Transverse colon (tissue), 4 donors: ENCODE measurements around the gene ACBD5. TPM values are rescaled to one million over a fixed set of nuclear protein-coding genes. Genes with fewer than 3 reads are reported as not detected.

Experiments
- DNase-seq: peaks from one replicate; pipeline ENCODE4 v3.0.0-alpha.2; 2019
- H3K27ac ChIP-seq, 4 donors: fragments of 200-600 bp; sonication (generic); 2 replicates each; pipeline ENCODE4 v1.5.1; 2016 to 2018; ENCODE audit warnings: inconsistent platforms in 4 of 4
- H3K27me3 ChIP-seq: fragments of 200-600 bp; sonication (generic); 2 replicates; pipeline ENCODE4 v1.5.1; 2017; ENCODE audit warnings: inconsistent platforms
- H3K36me3 ChIP-seq, 4 donors: fragments of 200-600 bp; sonication (generic); 2 replicates each; pipeline ENCODE4 v1.5.1; 2017 to 2019; ENCODE audit warnings: inconsistent platforms in 4 of 4
- H3K4me1 ChIP-seq, 4 donors: fragments of 200-600 bp; sonication (generic); 2 replicates each; pipeline ENCODE4 v1.5.1; 2017 to 2020; ENCODE audit warnings: inconsistent platforms in 4 of 4
- H3K4me3 ChIP-seq, 4 donors: fragments of 200-600 bp; sonication (generic); 1 replicate in 1 of 4; 2 replicates in 3 of 4; pipeline versions ENCODE4 v1.5.1 to v1.6.1; 2017 to 2019; ENCODE audit warnings: inconsistent platforms in 4 of 4
- H3K9me3 ChIP-seq, 2 donors: fragments of 200-600 bp; sonication (generic); 2 replicates each; pipeline ENCODE4 v1.5.1; 2017 to 2019; ENCODE audit warnings: inconsistent platforms in 2 of 2
- EP300 ChIP-seq: sonication (generic); formaldehyde crosslinking; IDR thresholded peaks from one replicate; pipeline ENCODE4 v1.6.1; 2017; ENCODE audit warnings: antibody characterized with exemption, low read depth
- POLR2A ChIP-seq: fragments of 450-650 bp; IDR thresholded peaks from one replicate; pipeline ENCODE4 v1.6.1; 2016; ENCODE audit warnings: antibody characterized with exemption, mild to moderate bottlenecking, moderate library complexity
- POLR2AphosphoS5 ChIP-seq, 3 donors: sonication (generic); formaldehyde crosslinking; IDR thresholded peaks; one replicate each; pipeline ENCODE4 v1.6.1; 2016; ENCODE audit warnings: antibody characterized with exemption in 3 of 3
- WGBS, 2 donors: methylation state at CpG; one replicate each; pipeline ENCODE4 v1.1.5; 2018; ENCODE audit warnings: low coverage in 1 of 2; 5-methylcytosine and 5-hydroxymethylcytosine counted together
- in situ Hi-C, 4 donors: fragments of 200-750 bp; cut with MboI; loops; one replicate each; pipeline versions ENCODE4 v1.15.0 to v1.15.1; 2017; ENCODE audit warnings: low sequenced_read_pairs in 3 of 4, low pct_ligation_motif_present in 1 of 4, low pct_unique_long_range_greater_than_20kb in 1 of 4
- intact Hi-C: fragments of 100-400 bp; cut with DNase I; formaldehyde crosslinking; loops from one replicate; pipeline ENCODE4 v1.15.1; 2023; ENCODE audit warnings: low total_unique reads
- small RNA-seq, 4 donors: library from RNA; depleted of rRNA; stranded (forward); fragments of <200 nt; gene quantifications; one replicate each; pipeline ENCODE3, GENCODE V24; 2016
- total RNA-seq, 4 donors: library from RNA; depleted of rRNA; stranded (reverse); fragments of >200 nt; gene quantifications; one replicate each; pipeline ENCODE4 v1.1.0, GENCODE V29; 2016
- TF ChIP-seq, protein P1 (sequence below), 5 experiments: fragments of 200-600 bp in 3 of 5; fragments of 450-650 bp in 2 of 5; sonication (generic) in 3 of 5; IDR thresholded peaks; 1 replicate in 2 of 5; 2 replicates in 3 of 5; pipeline ENCODE4 v1.5.1; 2016 to 2017; ENCODE audit warnings: antibody characterized with exemption in 5 of 5, inconsistent platforms in 3 of 5, mild to moderate bottlenecking in 2 of 5, moderate library complexity in 1 of 5

The ACBD5 gene
- total RNA-seq, 4 donors from 2014 or later, result 8.2 to 42.6 (median 32.8) TPM

DNA sequence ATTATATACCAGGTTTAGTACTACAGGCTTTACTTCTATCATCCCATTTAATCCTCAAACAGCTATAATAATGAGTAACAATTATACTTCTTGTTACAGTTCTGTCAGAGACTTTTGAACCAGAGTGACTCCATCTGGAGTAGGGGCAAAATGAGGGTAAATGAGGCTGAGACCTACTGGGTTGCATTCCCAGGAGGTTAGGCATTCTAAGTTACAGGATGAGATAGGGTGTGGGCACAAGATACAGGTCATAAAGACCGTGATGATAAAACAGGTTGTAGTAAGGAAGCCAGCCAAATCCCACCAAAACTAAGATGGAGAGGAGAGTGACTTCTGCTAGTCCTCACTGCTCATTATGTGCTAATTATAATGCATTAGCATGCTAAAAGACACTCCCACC, 90.3 kb downstream of the ACBD5 start:
- H3K27me3 ChIP-seq, result no peaks in the 10 kb centered on the region
- TF ChIP-seq POLR2A (no peak), POLR2AphosphoS5 (IDR thresholded peaks at IDR 0.05) (no peak), EP300 (no peak)
- 86% methylated on average over 1 of the region's 1 CpG; no CpG with 5 or more reads in 1 of the 2 donors for WGBS, 2 donors
- no peak overlapping the region for H3K27ac ChIP-seq
- in situ Hi-C loops, result no loop called here
- H3K4me3 ChIP-seq, result no peak overlapping the region
- DNase-seq, result no peak
- H3K4me1 ChIP-seq, result peaks cover 10 to 26% (median 14%) of the 10 kb centered on the region in 4 donors
- H3K9me3 ChIP-seq, result no peaks in the 10 kb centered on the region
- intact Hi-C loops, result no loop called here
- peaks cover 0 to 28% (median 10%) of the 10 kb centered on the region in 4 donors for H3K36me3 ChIP-seq

DNA sequence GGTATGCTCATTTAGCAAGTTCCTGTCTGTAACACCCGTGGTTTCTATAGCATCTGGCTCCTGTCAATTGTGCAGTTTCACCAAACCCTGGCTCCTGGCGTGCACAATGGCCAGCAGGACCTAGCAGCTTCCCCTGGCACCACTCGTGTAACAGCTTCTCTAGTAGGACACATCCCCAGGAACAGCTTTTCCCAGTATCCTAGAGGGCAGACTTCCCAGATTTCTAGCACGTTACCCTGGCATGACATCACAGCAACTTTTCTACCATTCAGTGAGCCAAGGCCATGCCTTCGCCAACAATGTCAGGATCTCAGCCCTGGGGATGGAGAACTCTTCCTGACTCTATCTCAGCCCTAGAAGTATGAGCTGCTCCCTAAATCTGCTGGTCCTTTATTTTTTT, 92.9 kb downstream of the ACBD5 start:
- no peak for DNase-seq
- intact Hi-C loops, result no loop called here
- no peaks in the 10 kb centered on the region for H3K9me3 ChIP-seq
- TF ChIP-seq, protein P1, sequence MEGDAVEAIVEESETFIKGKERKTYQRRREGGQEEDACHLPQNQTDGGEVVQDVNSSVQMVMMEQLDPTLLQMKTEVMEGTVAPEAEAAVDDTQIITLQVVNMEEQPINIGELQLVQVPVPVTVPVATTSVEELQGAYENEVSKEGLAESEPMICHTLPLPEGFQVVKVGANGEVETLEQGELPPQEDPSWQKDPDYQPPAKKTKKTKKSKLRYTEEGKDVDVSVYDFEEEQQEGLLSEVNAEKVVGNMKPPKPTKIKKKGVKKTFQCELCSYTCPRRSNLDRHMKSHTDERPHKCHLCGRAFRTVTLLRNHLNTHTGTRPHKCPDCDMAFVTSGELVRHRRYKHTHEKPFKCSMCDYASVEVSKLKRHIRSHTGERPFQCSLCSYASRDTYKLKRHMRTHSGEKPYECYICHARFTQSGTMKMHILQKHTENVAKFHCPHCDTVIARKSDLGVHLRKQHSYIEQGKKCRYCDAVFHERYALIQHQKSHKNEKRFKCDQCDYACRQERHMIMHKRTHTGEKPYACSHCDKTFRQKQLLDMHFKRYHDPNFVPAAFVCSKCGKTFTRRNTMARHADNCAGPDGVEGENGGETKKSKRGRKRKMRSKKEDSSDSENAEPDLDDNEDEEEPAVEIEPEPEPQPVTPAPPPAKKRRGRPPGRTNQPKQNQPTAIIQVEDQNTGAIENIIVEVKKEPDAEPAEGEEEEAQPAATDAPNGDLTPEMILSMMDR (IDR thresholded peaks at IDR 0.05), result no peak
- TF ChIP-seq POLR2A (no peak), POLR2AphosphoS5 (IDR thresholded peaks at IDR 0.05) (no peak), EP300 (no peak)
- H3K4me3 ChIP-seq, result no peak overlapping the region
- no peak overlapping the region for H3K27ac ChIP-seq
- H3K4me1 ChIP-seq, result peaks cover 5 to 20% (median 10%) of the 10 kb centered on the region in 4 donors
- in situ Hi-C loops, result no loop called here
- 69 to 85% methylated on average over 3 to 5 of the region's 5 CpGs for WGBS, 2 donors
- H3K36me3 ChIP-seq, result peaks cover 0 to 41% (median 18%) of the 10 kb centered on the region in 4 donors
- no peaks in the 10 kb centered on the region for H3K27me3 ChIP-seq

DNA sequence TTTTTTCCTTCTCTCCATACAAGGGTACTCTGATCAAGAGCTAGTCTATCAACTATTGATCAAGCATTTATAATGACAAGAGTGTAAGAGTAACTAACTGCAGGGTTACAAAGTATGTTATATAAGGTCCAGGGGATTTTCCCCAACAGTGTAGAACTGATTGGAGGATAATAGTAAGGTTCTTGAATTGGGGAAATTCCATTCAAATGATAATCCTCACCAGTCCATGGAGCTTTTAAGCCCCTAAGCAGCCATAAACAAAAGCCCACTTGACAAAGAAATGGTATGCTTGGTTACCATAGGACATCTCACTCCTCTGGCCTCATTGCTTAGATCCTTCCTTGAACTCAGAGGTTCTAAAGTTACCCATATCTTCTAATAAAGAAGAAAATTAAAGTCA, 94.7 kb downstream of the ACBD5 start:
- peaks cover 0 to 53% (median 19%) of the 10 kb centered on the region in 4 donors for H3K36me3 ChIP-seq
- in situ Hi-C loops, result no loop called here

More for the DNA sequence above, 94.7 kb downstream of the ACBD5 start:
- H3K27ac ChIP-seq, result no peak overlapping the region
- H3K27me3 ChIP-seq, result no peaks in the 10 kb centered on the region
- TF ChIP-seq, protein P1 (IDR thresholded peaks at IDR 0.05), result no peak
- TF ChIP-seq POLR2A (no peak), EP300 (no peak), POLR2AphosphoS5 (IDR thresholded peaks at IDR 0.05) (no peak)
- peaks cover 0 to 11% (median 3%) of the 10 kb centered on the region in 4 donors for H3K4me1 ChIP-seq
- H3K9me3 ChIP-seq, result no peaks in the 10 kb centered on the region
- no peak for DNase-seq
- H3K4me3 ChIP-seq, result no peak overlapping the region
- intact Hi-C loops, result no loop called here

Small RNA genes lying within 50 kb of the gene (small RNA-seq; reads per million reads assigned to genes)
- 0 to 0.18 (median 0) reads per million in 4 donors for gene RNU2-24P
- 0 reads per million in 4 donors for gene RNU7-12P

Other genes starting within 250 kb of the ACBD5 start
- 10 to 100 TPM in 3 of 4 donors, 1 to 10 TPM in 1; 5.9 to 46.0 (median 21.8) TPM for gene ANKRD26, start 140.3 kb downstream of the ACBD5 start, total RNA-seq
- gene YME1L1, start 86.4 kb downstream of the ACBD5 start, total RNA-seq, result 10 to 100 TPM; 19.5 to 66.6 (median 48.0) TPM
- gene MASTL, start 85.4 kb downstream of the ACBD5 start, total RNA-seq, result 1 to 10 TPM; 1.6 to 7.6 (median 6.0) TPM